ENCODE measurements around the gene RALB.

The RALB gene

GRCh38 chr2:120252225-120253020 lies at the start of gene RALB:
Gene RALB (plus strand): TSS chr2:120252852. CDS start chr2:120278665, 25,813 bp downstream.
- Histone ChIP-seq H3K9me3 (ENCODE audit: low read length) (no peaks in the 10 kb centered on the region), H3K4me3 (ENCODE audit: low read length) (peak within 1 kb of the TSS; percentile 68), H3K27me3 (ENCODE audit: insufficient read depth, low read length) (peaks cover 17% of the 10 kb centered on the region), H3K36me3 (ENCODE audit: insufficient read depth, low read length) (no peaks in the 10 kb centered on the region), H3K4me1 (ENCODE audit: insufficient read depth, low read length) (peaks cover 15% of the 10 kb centered on the region), H2AFZ (ENCODE audit: low read depth, low read length) (peak within 1 kb of the TSS; percentile 83)

GRCh38 chr2:120203251-120204021 lies 49.2 kb upstream of the RALB start:
- no peak overlapping the region for H2AFZ ChIP-seq (ENCODE audit: low read depth, low read length)

GRCh38 chr2:120204022-120204405 lies 48.6 kb upstream of the RALB start:
- Histone ChIP-seq H3K27me3 (ENCODE audit: insufficient read depth, low read length) (no peaks in the 10 kb centered on the region), H3K4me1 (ENCODE audit: insufficient read depth, low read length) (no peaks in the 10 kb centered on the region), H2AFZ (ENCODE audit: low read depth, low read length) (no peak overlapping the region), H3K36me3 (ENCODE audit: insufficient read depth, low read length) (no peaks in the 10 kb centered on the region), H3K4me3 (ENCODE audit: low read length) (no peak overlapping the region), H3K9me3 (ENCODE audit: low read length) (no peaks in the 10 kb centered on the region)

More at GRCh38 chr2:120203251-120204021, 49.2 kb upstream of the RALB start:
- Histone ChIP-seq H3K4me3 (ENCODE audit: low read length) (no peak overlapping the region), H3K36me3 (ENCODE audit: insufficient read depth, low read length) (no peaks in the 10 kb centered on the region), H3K27me3 (ENCODE audit: insufficient read depth, low read length) (no peaks in the 10 kb centered on the region), H3K9me3 (ENCODE audit: low read length) (no peaks in the 10 kb centered on the region), H3K4me1 (ENCODE audit: insufficient read depth, low read length) (no peaks in the 10 kb centered on the region)

GRCh38 chr2:120204417-120204816 lies 48.2 kb upstream of the RALB start:
- H3K36me3 ChIP-seq (ENCODE audit: insufficient read depth, low read length): no peaks in the 10 kb centered on the region
- H3K4me1 ChIP-seq (ENCODE audit: insufficient read depth, low read length): no peaks in the 10 kb centered on the region
- H3K27me3 ChIP-seq (ENCODE audit: insufficient read depth, low read length): no peaks in the 10 kb centered on the region
- H2AFZ ChIP-seq (ENCODE audit: low read depth, low read length): no peak overlapping the region
- no peak overlapping the region for H3K4me3 ChIP-seq (ENCODE audit: low read length)
- no peaks in the 10 kb centered on the region for H3K9me3 ChIP-seq (ENCODE audit: low read length)

- Histone ChIP-seq H3K9me3 (ENCODE audit: low read length) (no peaks in the 10 kb centered on the region), H3K4me3 (ENCODE audit: low read length) (no peak overlapping the region), H2AFZ (ENCODE audit: low read depth, low read length) (no peak overlapping the region), H3K4me1 (ENCODE audit: insufficient read depth, low read length) (no peaks in the 10 kb centered on the region), H3K27me3 (ENCODE audit: insufficient read depth, low read length) (no peaks in the 10 kb centered on the region), H3K36me3 (ENCODE audit: insufficient read depth, low read length) (no peaks in the 10 kb centered on the region)
Observed at GRCh38 chr2:120204945-120205670, 47.5 kb upstream of the RALB start.

GRCh38 chr2:120206022-120206581 lies 46.5 kb upstream of the RALB start:
- Histone ChIP-seq H3K9me3 (ENCODE audit: low read length) (no peaks in the 10 kb centered on the region), H2AFZ (ENCODE audit: low read depth, low read length) (no peak overlapping the region), H3K27me3 (ENCODE audit: insufficient read depth, low read length) (no peaks in the 10 kb centered on the region), H3K4me1 (ENCODE audit: insufficient read depth, low read length) (no peaks in the 10 kb centered on the region), H3K4me3 (ENCODE audit: low read length) (no peak overlapping the region), H3K36me3 (ENCODE audit: insufficient read depth, low read length) (no peaks in the 10 kb centered on the region)

- no peaks in the 10 kb centered on the region for H3K4me1 ChIP-seq (ENCODE audit: insufficient read depth, low read length)
- no peak overlapping the region for H3K4me3 ChIP-seq (ENCODE audit: low read length)
- H3K27me3 ChIP-seq (ENCODE audit: insufficient read depth, low read length): no peaks in the 10 kb centered on the region
- H3K36me3 ChIP-seq (ENCODE audit: insufficient read depth, low read length): no peaks in the 10 kb centered on the region
- no peak overlapping the region for H2AFZ ChIP-seq (ENCODE audit: low read depth, low read length)
- H3K9me3 ChIP-seq (ENCODE audit: low read length): no peaks in the 10 kb centered on the region
Observed at GRCh38 chr2:120208381-120209353, 44.0 kb upstream of the RALB start.

- Histone ChIP-seq H3K4me3 (ENCODE audit: low read length) (no peak overlapping the region), H3K9me3 (ENCODE audit: low read length) (no peaks in the 10 kb centered on the region)
Observed at GRCh38 chr2:120209427-120210269, 43.0 kb upstream of the RALB start.

GRCh38 chr2:120210270-120210693 lies 42.4 kb upstream of the RALB start:
- Histone ChIP-seq H3K9me3 (ENCODE audit: low read length) (no peaks in the 10 kb centered on the region), H3K36me3 (ENCODE audit: insufficient read depth, low read length) (no peaks in the 10 kb centered on the region), H3K4me1 (ENCODE audit: insufficient read depth, low read length) (no peaks in the 10 kb centered on the region), H2AFZ (ENCODE audit: low read depth, low read length) (no peak overlapping the region), H3K27me3 (ENCODE audit: insufficient read depth, low read length) (no peaks in the 10 kb centered on the region), H3K4me3 (ENCODE audit: low read length) (no peak overlapping the region)

More at GRCh38 chr2:120209427-120210269, 43.0 kb upstream of the RALB start:
- Histone ChIP-seq H3K4me1 (ENCODE audit: insufficient read depth, low read length) (no peaks in the 10 kb centered on the region), H3K27me3 (ENCODE audit: insufficient read depth, low read length) (no peaks in the 10 kb centered on the region), H2AFZ (ENCODE audit: low read depth, low read length) (no peak overlapping the region), H3K36me3 (ENCODE audit: insufficient read depth, low read length) (no peaks in the 10 kb centered on the region)

- Histone ChIP-seq H2AFZ (ENCODE audit: low read depth, low read length) (no peak overlapping the region), H3K4me1 (ENCODE audit: insufficient read depth, low read length) (no peaks in the 10 kb centered on the region), H3K36me3 (ENCODE audit: insufficient read depth, low read length) (peaks cover 7% of the 10 kb centered on the region), H3K9me3 (ENCODE audit: low read length) (peaks cover 10% of the 10 kb centered on the region), H3K4me3 (ENCODE audit: low read length) (no peak overlapping the region), H3K27me3 (ENCODE audit: insufficient read depth, low read length) (no peaks in the 10 kb centered on the region)
Observed at GRCh38 chr2:120218181-120218580, 34.5 kb upstream of the RALB start.

GRCh38 chr2:120219291-120219690 lies 33.4 kb upstream of the RALB start:
- peaks cover 5% of the 10 kb centered on the region for H3K27me3 ChIP-seq (ENCODE audit: insufficient read depth, low read length)
- peaks cover 7% of the 10 kb centered on the region for H3K36me3 ChIP-seq (ENCODE audit: insufficient read depth, low read length)
- peaks cover 10% of the 10 kb centered on the region for H3K9me3 ChIP-seq (ENCODE audit: low read length)
- H2AFZ ChIP-seq (ENCODE audit: low read depth, low read length): no peak overlapping the region
- no peak overlapping the region for H3K4me3 ChIP-seq (ENCODE audit: low read length)
- H3K4me1 ChIP-seq (ENCODE audit: insufficient read depth, low read length): peaks cover 3% of the 10 kb centered on the region
